GM21526 (cell line): ENCODE data around the gene NQO1.
"Not testable (repeated sequence)": the region's sequence is repeated elsewhere in the genome, so short reads cannot be mapped to it uniquely, and the experiment has no call there.

Experiments used
- ATAC-seq: cut with Tn5 transposase; IDR thresholded peaks from one replicate; pipeline ENCODE4 v1.9.1; 2021; ENCODE audit warnings: moderate library complexity; ENCODE audit not compliant: unreplicated experiment, low FRiP score

Gene NQO1

DNA sequence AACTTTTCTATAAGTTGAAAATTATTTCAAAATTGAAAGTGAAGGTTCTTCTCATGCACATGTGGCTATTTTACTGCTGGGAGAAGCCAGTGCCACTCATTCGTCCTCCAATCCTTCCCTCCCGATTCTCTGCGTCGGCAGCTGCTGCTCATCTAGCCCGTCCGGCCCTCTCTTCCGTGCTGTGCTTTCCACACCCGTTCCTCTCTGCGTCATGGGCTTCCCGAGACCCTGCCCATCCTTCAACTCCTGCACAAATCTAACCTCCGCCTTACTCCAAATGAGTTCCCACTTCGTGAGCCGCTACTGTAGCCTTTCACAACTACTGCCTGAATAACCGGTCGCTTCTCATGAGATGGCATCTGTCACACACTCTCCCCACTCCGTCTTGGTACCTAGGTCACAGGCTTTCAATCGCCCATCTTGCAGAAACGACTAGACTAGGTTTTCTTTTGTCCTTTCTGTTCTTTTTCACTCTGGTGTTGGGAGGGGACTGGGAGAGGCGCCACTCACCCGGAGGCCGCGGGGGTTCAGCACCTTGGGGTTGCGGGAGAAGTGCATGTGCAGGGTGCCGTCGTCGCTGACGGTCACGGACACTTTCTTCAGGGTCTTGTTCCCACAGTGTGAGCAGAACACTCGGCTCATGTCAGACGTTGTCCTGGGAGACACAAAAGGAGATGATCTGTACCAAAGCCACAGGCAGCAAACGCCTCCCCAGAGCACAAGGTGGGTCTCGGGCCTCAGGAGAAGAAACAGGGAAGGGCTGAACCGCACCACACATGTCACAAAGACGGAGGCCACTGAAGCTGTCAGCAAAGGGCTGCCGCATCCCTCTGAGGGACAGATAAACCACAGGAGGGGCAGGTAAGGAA, 18.2 kb upstream of the NQO1 start:
- ATAC-seq, result no peak

DNA sequence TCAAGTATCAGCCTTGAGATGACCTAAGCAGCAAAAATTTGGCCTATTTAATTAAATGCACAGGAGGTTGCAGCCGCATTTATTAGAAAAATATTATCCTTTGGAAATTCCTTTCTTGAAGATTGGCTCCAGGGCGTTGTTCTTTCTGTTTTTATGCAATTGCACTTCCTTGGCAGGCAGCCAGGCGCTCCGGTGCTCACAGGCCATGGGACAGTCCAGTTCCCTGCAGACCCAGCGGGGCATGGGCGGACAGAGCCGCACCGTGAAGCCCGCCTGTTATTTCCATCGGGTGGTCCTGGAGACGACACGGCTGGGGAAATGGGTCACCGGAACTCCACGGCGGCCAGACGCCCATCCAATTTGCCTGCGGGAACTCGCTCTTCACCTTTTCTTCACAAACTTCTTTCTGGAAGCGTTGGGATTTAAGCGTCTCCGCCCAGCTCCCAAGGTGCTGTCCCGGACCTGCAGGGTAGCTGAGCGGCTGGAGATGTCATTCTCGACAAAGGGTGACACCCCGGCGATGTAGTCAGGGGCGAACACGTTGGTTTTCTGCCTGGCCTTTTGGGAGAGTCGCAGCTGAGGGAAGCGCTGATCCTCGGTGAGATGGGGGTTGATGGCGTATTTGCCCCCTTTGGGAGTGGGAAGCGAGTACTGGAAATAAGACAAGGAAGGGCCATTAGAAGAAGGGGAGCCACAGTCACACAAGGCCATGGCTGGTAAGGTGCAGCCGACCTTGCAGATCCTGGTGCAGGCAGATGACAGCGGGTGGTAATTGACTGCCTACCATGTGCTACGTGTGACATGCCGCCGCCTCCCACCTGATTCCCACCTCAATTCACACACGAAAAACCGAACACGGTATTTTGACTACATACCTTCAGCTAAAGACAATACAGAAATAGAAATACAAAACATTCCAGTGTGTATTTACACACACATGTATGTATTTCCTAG, 15.9 kb upstream of the NQO1 start:
- ATAC-seq, result no peak

DNA sequence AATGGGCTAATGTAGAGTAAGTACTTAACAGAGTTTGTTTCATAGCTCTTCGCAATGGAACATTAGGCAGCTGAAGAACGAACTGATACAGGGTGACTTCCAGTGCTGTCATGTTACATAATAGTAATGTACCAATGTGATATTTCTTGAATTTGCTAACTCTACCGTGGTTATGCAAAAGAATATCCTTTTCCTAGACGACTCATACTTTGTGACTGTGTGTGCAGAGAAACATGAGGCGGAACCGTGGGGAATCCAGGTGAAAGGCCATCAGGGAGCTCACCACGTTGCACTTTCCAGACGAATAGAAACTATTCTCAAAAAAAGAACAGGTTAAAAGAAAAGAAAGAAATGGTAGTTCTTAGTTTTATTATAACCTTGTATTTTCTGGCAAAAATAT, 15.2 kb upstream of the NQO1 start:
- ATAC-seq, result no peak

DNA sequence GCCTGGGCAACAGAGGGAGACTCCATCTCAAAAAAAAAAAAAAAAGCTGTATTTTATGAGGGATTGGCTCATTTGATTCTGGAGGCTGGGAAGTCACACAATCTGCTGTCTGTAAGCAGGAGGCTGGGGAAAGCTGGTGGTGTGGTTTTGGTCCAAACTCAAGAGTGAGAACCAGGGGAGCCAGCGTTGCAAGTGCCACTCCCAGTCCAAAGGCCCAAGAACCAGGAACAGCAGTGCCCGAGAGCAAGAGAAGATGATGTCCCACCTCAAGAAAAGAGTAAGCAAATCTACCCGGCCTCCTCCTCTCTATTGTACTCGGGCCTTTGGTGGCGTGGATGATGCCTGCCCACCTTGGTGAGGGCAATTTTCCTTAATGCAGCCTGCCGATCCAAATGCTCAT, 5.7 kb upstream of the NQO1 start:
- ATAC-seq, result no peak

DNA sequence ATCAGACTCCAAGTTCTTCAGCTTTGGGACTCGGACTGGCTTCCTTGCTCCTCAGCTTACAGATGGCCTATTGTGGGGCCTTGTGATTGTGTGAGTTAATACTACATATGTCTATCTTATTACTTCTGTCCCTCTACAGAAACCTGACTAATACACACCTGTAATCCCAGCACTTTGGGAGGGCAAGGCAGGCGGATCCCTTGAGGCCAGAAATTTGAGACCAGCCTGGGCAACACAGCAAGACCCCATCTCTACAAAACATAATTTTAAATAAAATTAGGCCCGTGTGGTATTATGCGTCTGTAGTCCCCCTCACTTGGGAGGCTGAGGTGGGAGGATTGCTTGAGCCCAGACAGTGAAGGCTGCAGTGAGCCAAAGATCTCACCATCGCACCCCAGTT, 4.9 kb upstream of the NQO1 start:
- not testable (repeated sequence) for ATAC-seq

DNA sequence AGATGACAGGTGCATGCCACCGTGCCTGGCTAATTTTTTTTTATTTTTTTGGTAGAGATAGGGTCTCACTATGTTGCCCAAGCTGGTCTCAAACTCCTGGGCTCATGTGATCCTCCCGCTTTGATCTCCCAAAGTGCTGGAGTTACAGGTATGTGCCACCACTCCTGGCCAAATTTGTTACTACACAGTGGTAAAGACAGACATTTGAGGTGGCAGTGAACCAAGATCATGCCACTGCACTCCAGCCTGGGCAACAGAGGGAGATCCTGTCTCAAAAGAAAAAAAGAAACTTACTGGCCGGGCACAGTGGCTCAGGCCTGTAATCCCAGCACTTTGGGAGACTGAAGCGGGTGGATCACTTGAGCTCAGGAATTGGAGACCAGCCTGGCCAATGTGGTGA, 2.7 kb upstream of the NQO1 start:
- not testable (repeated sequence) for ATAC-seq

DNA sequence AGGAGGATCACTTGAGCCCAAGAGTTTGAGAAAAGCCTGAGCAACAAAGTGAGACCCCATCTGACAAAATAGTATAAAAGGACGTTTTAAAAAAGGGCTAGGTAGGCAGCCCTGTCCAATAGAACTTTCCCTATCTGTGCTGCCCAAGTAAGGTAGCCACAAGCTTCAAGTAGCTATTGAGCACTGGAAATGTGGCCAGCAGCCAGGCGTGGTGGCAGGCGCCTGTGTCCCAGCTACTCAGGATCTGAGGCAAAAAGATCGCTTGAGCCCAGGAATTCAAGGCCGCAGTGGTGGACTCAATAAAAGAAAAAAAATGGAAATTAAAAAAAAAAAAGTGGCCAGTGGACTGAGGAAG, 1.5 kb upstream of the NQO1 start:
- no peak for ATAC-seq

DNA sequence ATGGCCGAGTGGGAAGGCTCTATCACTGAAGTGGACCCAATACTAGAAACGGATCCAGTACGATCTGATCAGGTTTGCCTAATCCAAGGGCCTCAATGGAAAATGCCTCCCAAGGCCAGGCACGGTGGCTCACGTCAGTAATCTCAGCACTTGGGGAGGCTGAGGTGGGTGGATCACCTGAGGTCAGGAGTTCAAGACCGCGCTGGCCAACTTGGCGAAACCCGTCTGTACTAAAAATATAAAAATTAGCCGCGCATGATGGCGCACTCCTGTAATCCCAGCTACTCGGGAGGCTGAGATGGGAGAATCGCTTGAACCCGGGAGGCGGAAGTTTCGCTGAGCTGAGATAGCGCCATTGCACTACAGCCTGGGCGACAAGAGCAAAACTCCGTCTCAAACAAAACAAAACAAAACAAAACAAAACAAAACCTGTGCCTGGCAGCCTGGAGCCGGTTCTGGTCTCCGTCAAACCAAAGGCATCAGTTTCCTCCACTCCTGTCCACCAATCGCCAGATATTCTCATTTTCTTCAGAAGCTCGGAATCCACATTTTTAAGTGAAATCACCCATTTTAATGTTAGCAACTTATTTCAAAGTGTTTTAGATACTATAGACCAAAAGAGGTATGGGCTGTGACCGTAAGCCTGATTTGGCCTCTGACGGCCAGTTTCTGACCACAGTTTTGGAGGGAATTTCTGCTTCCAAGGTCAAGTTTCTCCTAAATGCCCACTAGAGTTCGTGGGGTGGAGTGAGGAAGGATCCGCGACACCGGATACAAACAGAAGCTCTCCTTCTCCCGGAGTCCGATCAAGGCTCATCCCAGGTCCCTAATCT, 664 bp downstream of the NQO1 start:
- ATAC-seq, result no peak

DNA sequence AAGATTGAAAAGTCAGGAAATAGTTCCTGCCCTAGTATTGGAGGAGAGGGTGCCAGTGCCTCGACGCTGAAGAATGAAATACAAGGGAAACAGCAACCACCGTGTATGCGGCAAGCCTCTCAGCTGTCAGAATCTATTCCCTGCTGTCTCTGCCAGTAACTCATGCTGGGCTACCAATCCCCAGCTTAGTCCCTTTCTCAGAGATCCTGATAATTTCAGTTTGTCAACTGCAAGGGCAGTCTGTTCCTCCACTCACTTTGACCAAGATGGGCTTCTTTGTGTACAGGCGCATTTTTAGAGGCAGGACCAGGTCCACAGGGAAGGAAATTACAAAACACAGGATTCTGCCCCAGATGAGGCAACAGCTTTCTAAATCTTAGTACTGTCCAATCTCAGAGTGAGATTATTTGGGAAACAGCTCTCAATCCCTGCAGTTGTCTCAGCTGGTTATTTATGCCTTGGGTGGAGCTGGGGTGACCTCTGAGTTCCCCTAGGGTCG, 1.3 kb downstream of the NQO1 start:
- ATAC-seq, result no peak

DNA sequence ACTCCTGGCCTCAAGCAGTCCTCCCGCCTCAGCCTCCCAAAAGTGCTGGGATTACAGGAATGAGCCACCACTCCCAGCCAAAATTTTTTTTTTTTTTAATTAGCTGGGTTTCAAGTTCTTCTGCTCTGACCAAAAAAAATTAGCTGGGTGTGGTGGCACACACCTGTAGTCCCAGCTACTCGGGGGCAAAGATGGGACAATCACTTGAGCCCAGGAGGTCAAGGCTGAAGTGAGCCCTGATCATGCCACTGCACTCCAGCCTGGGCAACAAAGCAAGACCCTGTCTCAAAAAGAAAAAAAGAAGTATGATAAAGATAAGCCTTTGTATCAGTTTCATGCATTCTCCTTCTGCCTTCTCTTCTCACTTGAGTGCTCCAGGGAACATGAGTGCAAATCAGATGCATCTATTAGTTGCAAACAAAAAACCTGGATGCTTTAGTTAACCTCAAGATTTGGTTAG, 1.9 kb downstream of the NQO1 start:
- no peak for ATAC-seq

DNA sequence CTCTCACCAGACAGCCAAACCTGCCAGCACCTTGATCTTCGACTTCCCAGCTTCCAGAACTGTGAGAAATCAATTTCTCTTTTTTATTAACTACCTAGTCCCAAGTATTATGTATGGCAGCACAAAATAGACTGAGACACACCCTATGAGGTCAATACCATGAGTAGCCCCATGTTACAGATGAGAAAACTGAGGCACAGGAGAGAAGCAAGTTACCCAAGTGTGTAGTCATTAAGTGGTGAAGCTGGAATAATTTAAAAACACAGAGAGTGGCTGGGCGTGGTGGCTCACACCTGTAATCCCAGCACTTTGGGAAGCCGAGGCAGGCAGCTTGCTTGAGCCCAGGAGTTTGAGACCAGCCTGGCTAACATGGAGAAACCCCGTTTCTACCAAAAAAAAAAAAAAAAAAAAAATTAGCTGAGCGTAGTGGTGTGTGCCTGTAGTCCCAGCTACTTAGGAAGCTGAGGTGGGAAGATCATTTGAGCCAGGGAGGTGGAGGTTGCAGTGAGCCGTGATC, 4.9 kb downstream of the NQO1 start:
- no peak for ATAC-seq

DNA sequence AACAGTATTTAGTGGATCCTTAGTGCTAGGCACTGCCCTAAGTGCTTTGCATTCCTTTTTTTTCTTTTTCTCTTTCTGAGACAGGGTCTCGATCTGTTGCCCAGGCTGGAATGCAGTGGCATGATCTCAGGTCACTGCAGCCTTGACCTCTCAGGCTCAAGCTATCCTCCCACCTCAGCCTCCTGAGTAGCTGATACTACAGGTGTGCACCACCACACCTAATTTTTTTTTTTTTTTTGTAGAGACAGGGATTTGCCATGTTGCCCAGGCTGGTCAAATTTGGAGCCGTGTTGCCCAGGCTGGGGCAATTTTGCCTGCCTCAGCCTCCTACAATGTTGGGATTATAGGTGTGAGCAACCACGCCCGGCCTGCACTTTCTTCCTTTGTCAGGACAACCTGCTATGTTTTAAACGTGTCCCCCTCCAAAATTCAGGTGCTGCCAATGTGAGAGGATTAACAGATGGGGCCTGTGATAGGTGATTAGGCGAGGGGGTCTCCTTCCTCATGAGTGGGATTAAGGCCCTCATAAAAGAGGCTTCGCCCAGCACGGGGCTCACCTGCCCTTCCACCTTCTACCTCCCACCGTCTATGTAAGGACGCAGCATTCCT, 5.4 kb downstream of the NQO1 start:
- ATAC-seq, result no peak

DNA sequence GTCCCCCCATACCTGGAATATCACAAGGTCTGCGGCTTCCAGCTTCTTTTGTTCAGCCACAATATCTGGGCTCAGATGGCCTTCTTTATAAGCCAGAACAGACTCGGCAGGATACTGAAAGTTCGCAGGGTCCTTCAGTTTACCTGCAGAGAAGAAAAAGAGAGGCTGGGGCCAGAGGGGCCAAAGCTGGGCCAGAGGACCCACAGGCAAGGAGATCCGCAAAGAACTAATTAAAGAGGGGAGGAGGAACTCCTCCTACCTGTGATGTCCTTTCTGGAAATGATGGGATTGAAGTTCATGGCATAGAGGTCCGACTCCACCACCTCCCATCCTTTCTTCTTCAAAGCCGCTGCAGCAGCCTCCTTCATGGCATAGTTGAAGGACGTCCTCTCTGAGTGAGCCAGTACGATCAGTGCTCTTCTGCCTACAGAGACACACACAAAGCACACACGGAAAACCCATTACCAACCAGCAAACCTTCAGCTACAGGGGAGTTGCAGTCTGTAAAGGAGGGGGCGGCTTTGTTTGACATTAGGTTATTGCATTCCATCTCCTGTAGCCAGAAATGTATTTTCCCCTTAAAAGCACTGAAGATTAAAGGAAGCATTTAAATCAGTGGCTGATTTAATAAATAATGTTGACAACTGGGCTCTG, 8.1 kb downstream of the NQO1 start:
- no peak for ATAC-seq

DNA sequence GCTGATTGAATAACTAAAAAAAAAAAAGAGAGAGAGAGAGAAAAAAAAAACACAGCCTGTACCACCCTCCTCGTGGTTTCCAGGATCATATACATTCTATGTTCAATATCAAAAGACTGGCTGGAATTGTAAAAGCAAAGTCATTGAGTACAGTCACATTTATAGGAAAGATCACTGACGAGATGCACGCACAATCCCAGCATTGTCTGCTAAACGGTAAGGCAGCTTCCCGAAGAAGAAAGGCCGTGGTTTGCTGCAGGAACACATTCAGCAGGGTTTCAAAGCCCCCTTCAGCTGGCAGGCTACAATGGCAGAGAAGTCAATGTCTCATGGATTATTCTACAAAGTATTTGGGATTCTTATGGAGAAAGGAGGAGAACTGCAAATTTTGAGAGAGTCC, 9.3 kb downstream of the NQO1 start:
- ATAC-seq, result no peak

DNA sequence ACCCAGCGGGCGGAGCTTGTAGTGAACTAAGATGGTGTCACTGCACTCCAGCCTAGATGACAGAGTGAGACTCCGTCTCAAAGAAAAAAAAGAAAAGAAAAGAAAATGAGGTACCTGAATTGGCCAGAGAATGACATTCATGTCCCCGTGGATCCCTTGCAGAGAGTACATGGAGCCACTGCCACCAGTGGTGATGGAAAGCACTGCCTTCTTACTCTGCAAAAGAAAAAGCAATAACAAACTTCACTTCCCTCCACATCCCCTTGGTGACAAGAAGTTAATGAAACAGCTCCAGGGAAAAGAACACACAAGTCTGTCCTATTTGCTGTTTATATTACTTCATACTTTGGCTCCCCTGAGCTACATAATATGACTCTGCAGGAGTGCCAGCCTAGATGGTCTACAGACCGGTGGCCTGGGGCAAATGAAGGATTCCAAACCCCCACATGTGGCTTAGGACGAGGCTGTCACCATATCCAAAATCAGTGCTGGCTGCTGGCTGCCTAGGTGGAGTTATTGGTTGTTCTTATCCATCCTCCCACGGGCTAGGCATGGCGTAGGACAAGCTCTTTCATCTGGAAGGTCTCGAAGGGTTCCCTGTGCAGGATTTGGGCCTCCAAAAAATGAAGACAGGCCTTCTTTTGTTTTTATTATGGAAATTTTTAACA, 13.3 kb downstream of the NQO1 start:
- ATAC-seq, result no peak

DNA sequence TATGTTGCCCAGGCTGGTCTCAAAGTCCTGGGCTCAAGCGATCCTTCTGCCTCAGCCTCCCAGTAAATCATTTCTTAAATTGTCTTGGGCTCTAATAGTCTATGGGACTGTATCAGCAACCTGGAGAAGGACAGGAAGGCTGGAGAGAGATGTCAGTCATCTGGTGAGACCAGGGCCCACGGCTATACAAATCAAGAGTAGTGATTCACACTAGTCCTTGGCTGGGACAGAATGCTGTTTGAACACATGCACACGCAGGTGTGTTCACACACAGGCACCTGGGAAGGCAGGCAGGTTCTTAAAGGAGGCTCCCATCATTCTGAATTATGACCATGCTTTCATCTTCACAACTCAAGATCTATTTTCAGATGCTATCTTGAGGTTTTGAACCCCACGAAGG, 14.1 kb downstream of the NQO1 start:
- no peak for ATAC-seq

DNA sequence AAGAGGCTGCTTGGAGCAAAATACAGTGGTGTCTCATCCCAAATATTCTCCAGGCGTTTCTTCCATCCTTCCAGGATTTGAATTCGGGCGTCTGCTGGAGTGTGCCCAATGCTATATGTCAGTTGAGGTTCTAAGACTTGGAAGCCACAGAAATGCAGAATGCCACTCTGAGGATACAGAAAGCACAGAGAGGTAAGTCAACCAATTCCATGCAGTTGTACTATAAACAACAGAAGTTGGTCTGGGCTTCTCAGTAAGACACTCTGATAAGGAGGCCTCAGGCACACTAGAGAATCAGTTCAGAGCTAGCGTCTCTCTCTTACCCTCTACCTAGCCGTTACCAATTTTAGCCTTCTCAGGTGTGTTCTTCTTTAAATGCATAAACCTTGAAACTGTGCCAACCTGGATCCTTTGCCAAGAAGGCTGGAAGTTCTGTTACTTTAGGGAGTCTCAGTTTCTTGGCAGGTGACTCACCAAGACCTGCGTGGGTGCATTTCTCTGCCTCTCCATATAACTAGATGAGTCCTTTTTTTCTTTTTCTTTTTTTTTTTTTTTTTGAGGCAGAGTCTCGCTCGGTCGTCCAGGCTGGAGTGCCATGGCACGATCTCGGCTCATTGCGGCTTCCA, 15.1 kb downstream of the NQO1 start:
- no peak for ATAC-seq

DNA sequence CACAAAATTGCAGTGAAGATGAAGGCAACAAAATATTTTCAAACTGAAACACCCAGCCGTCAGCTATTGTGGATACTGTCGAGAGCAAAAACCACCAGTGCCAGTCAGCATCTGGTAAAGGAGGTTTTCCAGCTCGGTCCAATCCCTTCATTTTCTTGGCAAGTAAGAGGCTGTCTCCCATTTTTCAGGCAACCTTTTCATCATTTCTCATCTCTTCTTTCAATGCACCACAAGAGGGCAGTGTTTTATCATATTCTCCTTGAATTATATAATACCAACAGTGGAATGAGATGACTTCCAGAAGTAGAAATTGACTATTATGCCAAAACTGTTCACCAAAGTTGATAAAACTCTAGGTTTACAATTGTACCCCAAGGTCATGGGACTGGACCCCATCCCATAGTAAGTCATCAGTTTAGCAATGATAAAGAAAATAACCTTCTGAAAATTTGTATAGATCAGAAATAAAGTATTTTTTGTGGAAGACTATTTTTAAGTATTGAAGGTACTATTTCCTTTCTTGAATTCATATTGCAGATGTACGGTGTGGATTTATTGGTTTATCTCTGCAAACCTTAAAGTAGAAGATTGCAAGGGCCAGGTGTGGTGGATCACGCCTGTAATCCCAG, 16.8 kb downstream of the NQO1 start:
- no peak for ATAC-seq
